Activated CD4-positive, alpha-beta memory T cell treated with anti-CD3 and anti-CD28 coated beads, Interleukin-2, amount 10 ng/mL, durations not matched to agents 7 days and 5 days (primary cell): Measurements from ENCODE around the gene KCNQ1OT1. TPM values are rescaled to one million over a fixed set of nuclear protein-coding genes. Genes with fewer than 3 reads are reported as not detected.

Experiments used
- CTCF ChIA-PET: fragments of 350-600 bp; sonication (Branson Sonifier 250); formaldehyde crosslinking; loops from one replicate; lab custom pipeline; 2021; ENCODE audit warnings: antibody characterized with exemption, inconsistent platforms; lab: Charles Lee
- POLR2A ChIA-PET: fragments of 350-600 bp; sonication (Branson Sonifier 250); formaldehyde crosslinking; loops from one replicate; lab custom pipeline; 2021; ENCODE audit warnings: antibody characterized with exemption; lab: Charles Lee
- DNase-seq: peaks from one replicate; pipeline ENCODE4 v3.0.0-alpha.2; 2020
- H3K27ac Mint-ChIP-seq: one replicate; pipeline ENCODE4 v1.8.0; 2021; ENCODE audit warnings: mild to moderate bottlenecking, mixed read lengths
- H3K27me3 Mint-ChIP-seq: one replicate; pipeline ENCODE4 v1.8.0; 2021; ENCODE audit warnings: mixed read lengths
- H3K36me3 Mint-ChIP-seq: one replicate; pipeline ENCODE4 v1.8.0; 2021; ENCODE audit warnings: low read depth, mixed read lengths
- H3K4me1 Mint-ChIP-seq: one replicate; pipeline ENCODE4 v1.8.0; 2021; ENCODE audit warnings: mixed read lengths
- H3K4me3 Mint-ChIP-seq: one replicate; pipeline ENCODE4 v1.8.0; 2021; ENCODE audit warnings: mild to moderate bottlenecking, mixed read lengths
- H3K9me3 Mint-ChIP-seq: one replicate; pipeline ENCODE4 v1.8.0; 2021; ENCODE audit warnings: mixed read lengths
- total RNA-seq, 2 experiments: library from RNA; stranded (reverse); gene quantifications; one replicate each; pipeline ENCODE4 v1.2.3, GENCODE V29; 2021

The KCNQ1OT1 gene
- total RNA-seq, 2 experiments from 2014 or later = 0.25 to 0.28 TPM

DNA sequence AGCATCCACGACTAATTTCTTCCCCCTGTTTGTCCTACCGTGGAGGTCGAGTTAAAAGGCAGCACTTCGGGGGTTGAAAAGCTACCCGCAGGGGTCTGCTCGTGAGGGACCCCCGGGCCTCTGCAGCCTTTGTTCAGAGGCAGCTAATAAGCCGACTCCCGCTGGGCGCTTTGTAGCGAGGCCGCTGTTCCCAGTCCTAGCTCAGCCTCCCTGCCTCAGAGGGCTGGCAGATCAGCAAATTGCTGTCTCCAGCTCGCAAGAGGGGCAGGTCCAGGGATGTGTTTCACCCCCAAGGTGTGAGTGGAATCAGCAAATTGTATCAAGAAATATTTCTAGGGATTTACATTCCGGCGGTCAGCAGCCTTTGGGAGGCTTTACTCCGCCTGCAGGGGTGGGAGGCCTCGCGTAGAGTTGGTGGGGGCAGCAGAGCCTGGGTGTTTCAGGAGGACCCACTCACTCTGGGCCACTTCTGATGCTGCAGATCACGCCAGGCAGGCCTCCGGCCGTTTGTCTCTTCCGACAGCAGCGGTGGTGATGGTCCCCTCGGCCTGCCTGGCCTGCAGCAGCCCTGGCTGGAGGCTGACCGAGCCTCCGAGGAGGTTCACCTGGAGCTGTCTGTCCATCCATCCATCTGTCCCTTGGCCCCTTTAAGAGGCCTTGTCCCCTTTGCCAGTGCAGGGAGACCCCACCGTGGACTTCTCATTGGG lies 21.6 kb upstream of the KCNQ1OT1 start:
- Mint-ChIP-seq H3K9me3 (no peaks in the 10 kb centered on the region), H3K27ac (no peak overlapping the region), H3K36me3 (no peaks in the 10 kb centered on the region), H3K4me1 (no peaks in the 10 kb centered on the region), H3K4me3 (no peak overlapping the region), H3K27me3 (no peaks in the 10 kb centered on the region)
- no peak for DNase-seq
- CTCF ChIA-PET = no interaction called here
- POLR2A ChIA-PET = no interaction called here

DNA sequence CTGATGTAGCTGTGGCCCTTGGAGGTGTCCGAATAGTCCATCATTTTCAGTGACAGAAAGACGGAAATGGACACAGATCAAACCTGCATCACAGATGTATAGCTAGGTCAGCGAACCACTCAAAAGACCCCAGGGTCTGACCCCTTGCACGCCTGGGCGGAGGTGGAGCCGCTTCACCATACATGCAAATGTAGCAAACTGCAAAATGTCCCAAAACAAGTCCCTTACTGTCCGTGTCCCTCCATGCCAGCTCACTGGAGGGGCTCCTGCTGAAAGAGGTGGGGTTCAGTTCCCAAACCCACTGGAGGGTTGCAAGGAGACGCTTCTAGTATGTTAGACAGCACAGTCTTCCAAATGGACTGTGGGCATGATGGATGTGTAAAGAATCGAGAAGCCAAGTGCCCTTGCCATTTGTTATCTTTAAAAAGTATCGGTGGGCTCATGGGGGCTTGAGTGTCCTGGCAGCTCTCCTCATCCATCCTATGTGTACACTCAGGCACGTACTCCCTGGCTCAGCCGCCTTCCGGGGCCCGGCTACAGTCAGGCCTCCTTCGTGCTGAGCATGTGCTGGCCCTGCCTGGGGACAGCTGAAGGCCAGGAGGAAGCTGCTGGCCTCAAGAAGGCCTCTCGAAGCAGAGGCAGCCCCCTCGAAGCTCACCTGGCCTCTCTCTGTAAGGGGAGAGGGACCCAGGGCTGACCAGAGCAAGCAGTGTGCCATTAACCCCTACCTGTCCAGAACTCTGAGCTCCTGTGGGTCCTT lies 20.2 kb upstream of the KCNQ1OT1 start:
- Mint-ChIP-seq H3K27me3 (no peaks in the 10 kb centered on the region), H3K36me3 (no peaks in the 10 kb centered on the region), H3K4me3 (no peak overlapping the region), H3K4me1 (no peaks in the 10 kb centered on the region), H3K9me3 (no peaks in the 10 kb centered on the region), H3K27ac (no peak overlapping the region)
- no peak for DNase-seq
- ChIA-PET POLR2A (no interaction called here), CTCF (no interaction called here)

- H3K9me3 Mint-ChIP-seq = no peaks in the 10 kb centered on the region
- DNase-seq = no peak
- no peaks in the 10 kb centered on the region for H3K27me3 Mint-ChIP-seq
- H3K4me3 Mint-ChIP-seq = no peak overlapping the region
- no peak overlapping the region for H3K27ac Mint-ChIP-seq
- H3K36me3 Mint-ChIP-seq = no peaks in the 10 kb centered on the region
- H3K4me1 Mint-ChIP-seq = no peaks in the 10 kb centered on the region
- ChIA-PET POLR2A (no interaction called here), CTCF (no interaction called here)
Observed at GRCh38 chr11:2718817-2719438, 19.1 kb upstream of the KCNQ1OT1 start.

DNA sequence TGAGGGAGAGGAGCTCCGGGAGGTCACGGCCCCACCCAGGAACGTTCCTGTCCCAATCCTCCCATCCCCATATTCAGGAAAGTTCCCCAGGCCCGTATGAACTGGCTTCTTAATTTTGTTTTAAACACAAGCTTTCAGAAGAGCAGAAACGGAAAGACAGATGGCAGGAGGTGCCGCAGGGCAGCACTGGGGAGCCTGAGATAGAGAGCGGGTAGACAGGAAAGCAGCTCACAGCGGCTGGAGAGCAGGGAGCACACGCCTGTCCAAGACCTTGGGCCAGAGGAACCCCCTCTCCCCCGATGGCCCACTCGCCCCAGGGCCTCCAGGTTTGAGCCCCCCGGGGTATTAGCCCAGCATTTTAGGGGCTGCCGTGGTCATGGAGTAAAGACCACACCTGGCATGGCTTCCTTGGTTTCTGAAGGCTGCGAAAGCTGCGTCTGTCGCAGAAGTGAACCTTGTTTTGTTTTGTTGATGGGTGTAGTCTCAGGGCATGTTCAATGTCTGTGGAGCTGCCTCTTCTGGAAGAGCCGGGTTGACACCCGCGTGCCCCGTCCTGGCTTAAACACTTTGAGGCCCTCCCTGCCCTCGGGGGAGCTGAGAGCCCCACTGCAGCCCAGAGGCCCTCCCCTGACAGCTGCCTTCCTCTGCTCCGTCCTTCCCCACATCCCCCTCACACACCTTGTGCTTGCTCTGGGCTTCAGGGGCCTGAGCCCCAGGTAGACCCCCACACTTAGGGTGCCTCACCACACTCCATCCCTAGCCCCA lies 17.9 kb upstream of the KCNQ1OT1 start:
- no peak overlapping the region for H3K4me3 Mint-ChIP-seq
- H3K9me3 Mint-ChIP-seq = no peaks in the 10 kb centered on the region
- no peaks in the 10 kb centered on the region for H3K27me3 Mint-ChIP-seq
- no peaks in the 10 kb centered on the region for H3K36me3 Mint-ChIP-seq
- ChIA-PET CTCF (no interaction called here), POLR2A (no interaction called here)
- no peaks in the 10 kb centered on the region for H3K4me1 Mint-ChIP-seq
- no peak for DNase-seq
- H3K27ac Mint-ChIP-seq = no peak overlapping the region

DNA sequence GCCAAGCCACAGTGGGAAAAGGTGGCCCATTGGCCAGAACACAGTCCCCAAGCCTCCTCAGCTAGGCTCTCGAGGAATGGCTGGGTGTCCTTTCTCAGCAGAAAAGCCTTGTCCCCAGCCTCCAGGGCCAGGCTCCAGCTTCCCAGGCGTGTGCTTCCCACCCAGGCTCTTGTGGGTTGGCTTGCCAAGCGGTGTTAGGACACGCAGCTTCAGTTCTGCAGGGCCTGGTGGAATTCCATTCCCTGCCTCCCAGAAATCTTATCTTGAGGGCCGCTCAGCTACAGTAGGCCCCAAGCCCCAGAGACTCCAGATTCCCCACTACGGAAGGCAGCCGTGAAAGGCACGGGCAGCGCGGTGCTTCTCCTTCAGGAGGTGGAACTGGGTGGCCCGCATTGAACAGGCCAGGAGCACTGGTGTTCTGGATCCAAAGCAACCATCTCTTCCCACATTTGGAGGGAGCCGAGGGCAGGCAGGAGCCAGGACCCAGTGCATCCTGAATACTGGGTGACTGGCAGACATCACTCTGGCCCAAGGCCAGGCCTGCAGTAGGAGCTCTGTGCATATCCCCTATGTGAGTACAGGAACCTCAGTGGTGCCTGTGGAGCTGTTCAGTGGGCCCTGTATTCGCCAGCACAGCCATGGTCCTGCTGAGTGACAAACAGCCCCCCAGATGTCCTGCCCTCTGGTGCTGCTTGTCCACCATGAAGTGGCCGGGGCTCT lies 16.7 kb upstream of the KCNQ1OT1 start:
- ChIA-PET POLR2A (no interaction called here), CTCF (no interaction called here)

GRCh38 chr11:2715716-2716350 lies 16.0 kb upstream of the KCNQ1OT1 start:
- H3K4me3 Mint-ChIP-seq = no peak overlapping the region
- H3K9me3 Mint-ChIP-seq = no peaks in the 10 kb centered on the region
- CTCF ChIA-PET = no interaction called here
- POLR2A ChIA-PET = no interaction called here
- H3K27ac Mint-ChIP-seq = no peak overlapping the region
- H3K36me3 Mint-ChIP-seq = no peaks in the 10 kb centered on the region
- DNase-seq = no peak
- no peaks in the 10 kb centered on the region for H3K27me3 Mint-ChIP-seq
- no peaks in the 10 kb centered on the region for H3K4me1 Mint-ChIP-seq

More for the DNA sequence above, 16.7 kb upstream of the KCNQ1OT1 start:
- Mint-ChIP-seq H3K4me3 (no peak overlapping the region), H3K27ac (no peak overlapping the region), H3K27me3 (no peaks in the 10 kb centered on the region), H3K9me3 (no peaks in the 10 kb centered on the region), H3K36me3 (no peaks in the 10 kb centered on the region), H3K4me1 (no peaks in the 10 kb centered on the region)
- no peak for DNase-seq

DNA sequence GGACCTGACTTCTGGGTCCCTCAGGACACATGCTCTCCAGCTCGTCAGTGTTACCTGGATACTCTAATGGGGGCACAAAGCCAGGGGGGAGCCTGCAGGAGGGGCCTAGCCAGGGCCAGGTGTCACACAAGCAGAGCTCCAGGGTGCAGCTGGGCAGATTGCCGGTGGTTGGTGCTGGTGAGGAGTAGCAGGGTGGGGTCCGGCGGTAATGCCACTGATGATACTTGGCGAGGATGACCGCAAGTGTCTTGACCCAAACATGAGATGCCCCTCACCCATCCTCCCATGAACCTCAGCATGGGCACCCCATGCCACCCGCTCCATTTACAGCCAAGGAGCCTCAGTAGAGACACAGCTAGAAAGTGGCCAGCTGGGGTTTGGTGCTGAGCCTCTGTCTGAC lies 15.1 kb upstream of the KCNQ1OT1 start:
- Mint-ChIP-seq H3K9me3 (no peaks in the 10 kb centered on the region), H3K4me3 (no peak overlapping the region), H3K27me3 (no peaks in the 10 kb centered on the region), H3K36me3 (no peaks in the 10 kb centered on the region), H3K27ac (no peak overlapping the region), H3K4me1 (no peaks in the 10 kb centered on the region)
- no peak for DNase-seq
- ChIA-PET POLR2A (no interaction called here), CTCF (no interaction called here)

- Mint-ChIP-seq H3K27me3 (no peaks in the 10 kb centered on the region), H3K4me3 (no peak overlapping the region), H3K4me1 (no peaks in the 10 kb centered on the region), H3K36me3 (no peaks in the 10 kb centered on the region), H3K9me3 (no peaks in the 10 kb centered on the region), H3K27ac (no peak overlapping the region)
- DNase-seq = no peak
- ChIA-PET POLR2A (no interaction called here), CTCF (no interaction called here)
Observed at GRCh38 chr11:2714463-2714800, 14.6 kb upstream of the KCNQ1OT1 start.

GRCh38 chr11:2713661-2714462 lies 14.1 kb upstream of the KCNQ1OT1 start:
- ChIA-PET POLR2A (no interaction called here), CTCF (no interaction called here)
- H3K4me3 Mint-ChIP-seq = no peak overlapping the region
- H3K27ac Mint-ChIP-seq = no peak overlapping the region
- no peaks in the 10 kb centered on the region for H3K27me3 Mint-ChIP-seq
- no peak for DNase-seq
- H3K4me1 Mint-ChIP-seq = no peaks in the 10 kb centered on the region
- no peaks in the 10 kb centered on the region for H3K36me3 Mint-ChIP-seq
- H3K9me3 Mint-ChIP-seq = no peaks in the 10 kb centered on the region

DNA sequence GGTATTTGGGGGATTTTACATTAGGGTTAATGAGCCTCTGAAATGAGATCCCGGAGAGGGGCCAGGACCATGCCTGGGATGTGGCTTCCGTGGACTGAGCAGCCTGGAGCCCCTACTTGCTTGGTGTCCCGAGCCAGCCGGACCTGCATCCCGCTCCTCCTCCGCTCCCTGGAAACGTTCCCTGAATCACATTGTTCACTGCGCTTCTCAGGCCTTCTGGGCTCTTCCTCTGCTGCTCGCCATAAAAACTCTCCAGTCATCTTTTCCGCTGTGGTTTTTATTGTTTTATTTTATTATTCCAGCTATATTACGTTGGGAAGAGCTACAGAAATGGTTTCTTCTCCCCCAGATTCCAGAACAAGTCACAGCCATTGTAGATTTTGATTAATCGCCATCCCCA lies 13.3 kb upstream of the KCNQ1OT1 start:
- no peaks in the 10 kb centered on the region for H3K9me3 Mint-ChIP-seq
- H3K36me3 Mint-ChIP-seq = no peaks in the 10 kb centered on the region
- H3K27ac Mint-ChIP-seq = no peak overlapping the region
- DNase-seq = no peak
- no peak overlapping the region for H3K4me3 Mint-ChIP-seq
- no peaks in the 10 kb centered on the region for H3K27me3 Mint-ChIP-seq
- POLR2A ChIA-PET = no interaction called here
- no peaks in the 10 kb centered on the region for H3K4me1 Mint-ChIP-seq
- CTCF ChIA-PET = no interaction called here

GRCh38 chr11:2711161-2711560 lies 11.4 kb upstream of the KCNQ1OT1 start:
- Mint-ChIP-seq H3K27ac (no peak overlapping the region), H3K9me3 (peaks cover 1% of the 10 kb centered on the region), H3K4me3 (no peak overlapping the region), H3K36me3 (no peaks in the 10 kb centered on the region), H3K4me1 (no peaks in the 10 kb centered on the region), H3K27me3 (no peaks in the 10 kb centered on the region)
- DNase-seq = no peak
- ChIA-PET CTCF (no interaction called here), POLR2A (no interaction called here)

GRCh38 chr11:2709429-2709828 lies 9.6 kb upstream of the KCNQ1OT1 start:
- Mint-ChIP-seq H3K4me1 (no peaks in the 10 kb centered on the region), H3K27ac (no peak overlapping the region), H3K9me3 (peaks cover 2% of the 10 kb centered on the region), H3K36me3 (no peaks in the 10 kb centered on the region), H3K27me3 (no peaks in the 10 kb centered on the region), H3K4me3 (no peak overlapping the region)
- DNase-seq = no peak
- POLR2A ChIA-PET = no interaction called here
- CTCF ChIA-PET = no interaction called here
